Neural crest cell (in vitro differentiated cells): ENCODE data around the gene UBE3B. TPM values are rescaled to one million over a fixed set of nuclear protein-coding genes. Genes with fewer than 3 reads are reported as not detected.

Experiments used
- DNase-seq: peaks from one replicate; pipeline ENCODE4 v3.0.0; 2021; ENCODE audit warnings: low read depth, mixed read lengths, low spot score
- H3K27ac Mint-ChIP-seq: one replicate; pipeline ENCODE4 v1.8.0; 2021; ENCODE audit warnings: mild to moderate bottlenecking, mixed read lengths; ENCODE audit not compliant: unreplicated experiment
- H3K27me3 Mint-ChIP-seq: 2 replicates; pipeline ENCODE4 v1.8.0; 2021; ENCODE audit warnings: low read depth, mild to moderate bottlenecking, mixed read lengths
- H3K36me3 Mint-ChIP-seq: 2 replicates; pipeline ENCODE4 v1.8.0; 2021; ENCODE audit warnings: low read depth, mild to moderate bottlenecking, mixed read lengths
- H3K4me1 Mint-ChIP-seq: 2 replicates; pipeline ENCODE4 v1.8.0; 2021; ENCODE audit warnings: mixed read lengths
- H3K4me3 Mint-ChIP-seq: one replicate; pipeline ENCODE4 v1.8.0; 2021; ENCODE audit warnings: mild to moderate bottlenecking, mixed read lengths
- H3K9me3 Mint-ChIP-seq: 2 replicates; pipeline ENCODE4 v1.8.0; 2021; ENCODE audit warnings: mixed read lengths
- CTCF ChIP-seq: fragments of 200-600 bp; sonication (generic); conservative IDR thresholded peaks from 2 replicates; pipeline ENCODE4 v1.5.0; 2021; ENCODE audit warnings: antibody characterized with exemption, mild to moderate bottlenecking
- total RNA-seq: library from RNA; stranded (reverse); gene quantifications from 2 replicates; pipeline ENCODE4 v1.2.1, GENCODE V29; 2021

UBE3B gene
- total RNA-seq, 1 donor from 2014 or later: 35.9 TPM

GRCh38 chr12:109581856-109582255, 104.4 kb downstream of the UBE3B start:
- no peak for DNase-seq
- H3K36me3 Mint-ChIP-seq: peaks cover 9% of the 10 kb centered on the region
- no peak overlapping the region for H3K27ac Mint-ChIP-seq
- H3K9me3 Mint-ChIP-seq: no peaks in the 10 kb centered on the region
- no peaks in the 10 kb centered on the region for H3K27me3 Mint-ChIP-seq
- no peak for TF ChIP-seq CTCF
- H3K4me3 Mint-ChIP-seq: no peak overlapping the region
- H3K4me1 Mint-ChIP-seq: peaks cover 10% of the 10 kb centered on the region

- Mint-ChIP-seq H3K27me3 (no peaks in the 10 kb centered on the region), H3K4me1 (peaks cover 13% of the 10 kb centered on the region), H3K9me3 (no peaks in the 10 kb centered on the region), H3K27ac (no peak overlapping the region), H3K36me3 (peaks cover 6% of the 10 kb centered on the region), H3K4me3 (no peak overlapping the region)
- DNase-seq: no peak
- TF ChIP-seq CTCF: no peak
These were observed 105.2 kb downstream of the UBE3B start for GRCh38 chr12:109582636-109583035.

GRCh38 chr12:109583733-109584132, 106.3 kb downstream of the UBE3B start:
- Mint-ChIP-seq H3K4me3 (no peak overlapping the region), H3K4me1 (peaks cover 11% of the 10 kb centered on the region), H3K27me3 (no peaks in the 10 kb centered on the region), H3K36me3 (peaks cover 9% of the 10 kb centered on the region), H3K9me3 (no peaks in the 10 kb centered on the region), H3K27ac (no peak overlapping the region)
- no peak for TF ChIP-seq CTCF
- no peak for DNase-seq

Other genes with a start within 250 kb of the UBE3B start
- gene FOXN4, start 168.3 kb upstream of the UBE3B start, total RNA-seq: 1.3 and 1.7 TPM in 2 replicates
- gene MYO1H, start 129.7 kb upstream of the UBE3B start, total RNA-seq: not detected in 2 replicates
- gene KCTD10, start 334 bp upstream of the UBE3B start, total RNA-seq: 58.4 and 66.4 TPM in 2 replicates
- gene MMAB, start 95.9 kb downstream of the UBE3B start, total RNA-seq: 84.9 and 95.6 TPM in 2 replicates
- gene MVK, start 96.2 kb downstream of the UBE3B start, total RNA-seq: 59.3 and 63.9 TPM in 2 replicates
- 12.5 and 13.9 TPM in 2 replicates for gene FAM222A, start 236.2 kb downstream of the UBE3B start, total RNA-seq